ENCODE results near the gene PTGFR. TPM values are rescaled to one million over a fixed set of nuclear protein-coding genes. Genes with fewer than 3 reads are reported as not detected.

The PTGFR gene
- total and polyA plus RNA-seq, 2 of the 13 experiments (the other 11 are each of a cell fraction or from before 2014, with no cell fraction given) = not detected

DNA sequence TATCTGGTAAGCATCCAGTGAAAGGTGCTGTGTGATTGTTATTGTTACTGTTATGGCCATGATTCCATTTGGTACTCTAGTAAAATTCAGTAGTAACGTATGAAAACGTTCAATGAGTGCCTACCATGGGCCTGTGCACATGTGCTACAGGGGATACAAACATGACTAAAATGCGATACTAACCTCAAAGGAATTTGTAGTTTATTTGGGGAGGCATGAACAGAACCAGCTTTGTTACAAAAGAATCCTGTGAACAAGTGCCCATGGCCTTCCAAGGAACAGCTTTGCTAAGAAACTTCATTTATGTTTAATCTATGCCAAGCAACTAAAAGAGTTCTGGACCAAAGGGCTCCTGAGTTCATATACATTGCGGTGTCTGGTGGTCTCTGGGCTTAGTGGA is 28.7 kb downstream of the PTGFR start (continued):
- TF ChIP-seq, protein P1, sequence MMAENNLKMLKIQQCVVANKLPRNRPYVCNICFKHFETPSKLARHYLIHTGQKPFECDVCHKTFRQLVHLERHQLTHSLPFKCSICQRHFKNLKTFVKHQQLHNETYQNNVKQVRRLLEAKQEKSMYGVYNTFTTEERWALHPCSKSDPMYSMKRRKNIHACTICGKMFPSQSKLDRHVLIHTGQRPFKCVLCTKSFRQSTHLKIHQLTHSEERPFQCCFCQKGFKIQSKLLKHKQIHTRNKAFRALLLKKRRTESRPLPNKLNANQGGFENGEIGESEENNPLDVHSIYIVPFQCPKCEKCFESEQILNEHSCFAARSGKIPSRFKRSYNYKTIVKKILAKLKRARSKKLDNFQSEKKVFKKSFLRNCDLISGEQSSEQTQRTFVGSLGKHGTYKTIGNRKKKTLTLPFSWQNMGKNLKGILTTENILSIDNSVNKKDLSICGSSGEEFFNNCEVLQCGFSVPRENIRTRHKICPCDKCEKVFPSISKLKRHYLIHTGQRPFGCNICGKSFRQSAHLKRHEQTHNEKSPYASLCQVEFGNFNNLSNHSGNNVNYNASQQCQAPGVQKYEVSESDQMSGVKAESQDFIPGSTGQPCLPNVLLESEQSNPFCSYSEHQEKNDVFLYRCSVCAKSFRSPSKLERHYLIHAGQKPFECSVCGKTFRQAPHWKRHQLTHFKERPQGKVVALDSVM (CRISPR knock-in tag; IDR thresholded peaks at IDR 0.05) = no peak

DNA sequence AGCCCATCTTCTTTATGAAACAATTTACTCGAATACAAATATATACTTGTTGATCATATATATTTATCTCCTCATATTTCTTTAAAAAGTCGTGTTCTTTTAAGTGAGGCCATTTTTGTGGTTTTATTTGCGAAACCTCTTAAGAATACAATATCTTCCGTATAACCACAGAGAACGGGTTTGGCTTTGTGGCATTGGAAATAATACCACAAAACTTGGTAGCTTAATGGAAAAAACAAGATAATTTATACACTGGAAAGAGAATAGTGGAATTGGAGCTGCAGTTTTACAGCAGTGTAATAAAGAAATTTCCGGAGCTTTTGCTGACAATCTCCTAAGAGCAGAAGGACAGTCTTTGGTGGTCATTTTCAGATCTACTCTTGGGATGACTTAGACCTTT is 29.4 kb downstream of the PTGFR start:
- Histone ChIP-seq H3K27me3 (ENCODE audit: control insufficient read depth in 1 of 2, insufficient read depth in 2 of 2, low read length in 2 of 2) (no peaks in the 10 kb centered on the region), H3K36me3 (replicated peaks in 1 of 2; ENCODE audit: control insufficient read depth in 1 of 2, insufficient read depth in 2 of 2, low read length in 2 of 2) (no peaks in the 10 kb centered on the region), H3K4me1 (ENCODE audit: insufficient read depth, low read length) (no peaks in the 10 kb centered on the region), H3K9ac (ENCODE audit: insufficient read depth, low read depth, low read length) (no peak overlapping the region), H3K79me2 (ENCODE audit: insufficient read depth, low read length) (no peaks in the 10 kb centered on the region), H3K27ac (ENCODE audit: extremely low read length, insufficient read depth, low read length) (no peak overlapping the region), H3K9me3 (ENCODE audit: low read length) (no peaks in the 10 kb centered on the region), H4K20me1 (ENCODE audit: insufficient read depth, low read length) (no peaks in the 10 kb centered on the region), H2AFZ (ENCODE audit: low read length) (no peak overlapping the region), H3K4me3 (replicated peaks in 1 of 3; ENCODE audit: insufficient read depth in 1 of 3, low read depth in 2 of 3, low read length in 3 of 3) (no peak overlapping the region), H3K4me2 (ENCODE audit: low read depth, low read length) (no peak overlapping the region)
- TF ChIP-seq ZFP91 (CRISPR knock-in tag; IDR thresholded peaks at IDR 0.05; ENCODE audit: borderline replicate concordance) (no peak), POLR2AphosphoS2 (IDR thresholded peaks at IDR 0.05; ENCODE audit: low read depth, low read length) (no peak), KDM5B (CRISPR knock-in tag; IDR thresholded peaks at IDR 0.05; ENCODE audit: borderline replicate concordance) (no peak), NFE2 (CRISPR knock-in tag; IDR thresholded peaks at IDR 0.05) (no peak), ZSCAN29 (CRISPR knock-in tag; conservative IDR thresholded peaks at IDR 0.05) (no peak), GATAD2A (CRISPR knock-in tag; IDR thresholded peaks at IDR 0.05) (no peak)
- TF ChIP-seq, protein P2, sequence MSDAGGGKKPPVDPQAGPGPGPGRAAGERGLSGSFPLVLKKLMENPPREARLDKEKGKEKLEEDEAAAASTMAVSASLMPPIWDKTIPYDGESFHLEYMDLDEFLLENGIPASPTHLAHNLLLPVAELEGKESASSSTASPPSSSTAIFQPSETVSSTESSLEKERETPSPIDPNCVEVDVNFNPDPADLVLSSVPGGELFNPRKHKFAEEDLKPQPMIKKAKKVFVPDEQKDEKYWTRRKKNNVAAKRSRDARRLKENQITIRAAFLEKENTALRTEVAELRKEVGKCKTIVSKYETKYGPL (CRISPR knock-in tag; IDR thresholded peaks at IDR 0.05) = no peak
- ChIA-PET POLR2A (no interaction called here), CTCF (ENCODE audit: low intra/inter-chr PET ratio, low total read pairs) (no interaction called here)
- no TSS peak for BruUV-seq (replicated peaks)
- no peak for FAIRE-seq
- intact Hi-C loops (cut with micrococcal nuclease; ENCODE audit: unreplicated experiment) (no loop called here), in situ Hi-C loops (cut with HindIII; ENCODE audit: extremely low pct_ligation_motif_present, low pct_unique_long_range_greater_than_20kb) (no loop called here)
- ATAC-seq = no peak
- no peak for DNase-seq (ENCODE audit: low spot score)
- WGBS (ENCODE audit: low lambda C conversion rate) = 27% methylated on average over 6 of the region's 6 CpGs

Measured in HepG2 (cell line).